ENCODE data around the gene RIMKLA.

The RIMKLA gene

GRCh38 chr1:42358791-42359190, 21.8 kb upstream of the RIMKLA start:
- H3K4me1 ChIP-seq (ENCODE audit: control insufficient read depth, low read length) = peaks cover 6% of the 10 kb centered on the region
- no peaks in the 10 kb centered on the region for H3F3A ChIP-seq (ENCODE audit: control insufficient read depth, insufficient read depth)
- H3K9me2 ChIP-seq (replicated peaks; ENCODE audit: control insufficient read depth, low read length) = no peaks in the 10 kb centered on the region
- no peak for TF ChIP-seq EZH2phosphoT487 (IDR thresholded peaks at IDR 0.05; ENCODE audit: borderline replicate concordance, low read length)
- TF ChIP-seq CTCF (IDR thresholded peaks at IDR 0.05; ENCODE audit: low read depth, low read length, poor library complexity, severe bottlenecking) = no peak
- no peaks in the 10 kb centered on the region for H3K36me3 ChIP-seq (ENCODE audit: control insufficient read depth, low read length)
- no peaks in the 10 kb centered on the region for H3K9me3 ChIP-seq (ENCODE audit: control insufficient read depth, insufficient read depth, low read length)
- H3K27ac ChIP-seq (ENCODE audit: low read depth, low read length) = no peak overlapping the region
- H4K20me1 ChIP-seq (ENCODE audit: control insufficient read depth, insufficient read depth, low read depth, low read length) = no peaks in the 10 kb centered on the region
- H3K27me3 ChIP-seq (ENCODE audit: control insufficient read depth, low read length) = peaks cover 20% of the 10 kb centered on the region
- H3K4me2 ChIP-seq (ENCODE audit: low read length) = no peak overlapping the region; the same call in 1 of the 2 replicates
- H3K4me3 ChIP-seq (ENCODE audit: low read length) = no peak overlapping the region
- H3K79me2 ChIP-seq (ENCODE audit: control insufficient read depth, low read length) = no peaks in the 10 kb centered on the region

- Histone ChIP-seq H3K27ac (ENCODE audit: low read depth, low read length) (no peak overlapping the region), H3K36me3 (ENCODE audit: control insufficient read depth, low read length) (no peaks in the 10 kb centered on the region), H3K4me2 (ENCODE audit: low read length) (no peak overlapping the region), H4K20me1 (ENCODE audit: control insufficient read depth, insufficient read depth, low read depth, low read length) (no peaks in the 10 kb centered on the region), H3K79me2 (ENCODE audit: control insufficient read depth, low read length) (no peaks in the 10 kb centered on the region), H3F3A (ENCODE audit: control insufficient read depth, insufficient read depth) (no peaks in the 10 kb centered on the region), H3K4me1 (ENCODE audit: control insufficient read depth, low read length) (peaks cover 6% of the 10 kb centered on the region), H3K9me2 (replicated peaks; ENCODE audit: control insufficient read depth, low read length) (no peaks in the 10 kb centered on the region), H3K27me3 (ENCODE audit: control insufficient read depth, low read length) (peaks cover 20% of the 10 kb centered on the region), H3K9me3 (ENCODE audit: control insufficient read depth, insufficient read depth, low read length) (no peaks in the 10 kb centered on the region), H3K4me3 (ENCODE audit: low read length) (no peak overlapping the region)
- TF ChIP-seq CTCF (IDR thresholded peaks at IDR 0.05; ENCODE audit: low read depth, low read length, poor library complexity, severe bottlenecking) = no peak
- no peak for TF ChIP-seq EZH2phosphoT487 (IDR thresholded peaks at IDR 0.05; ENCODE audit: borderline replicate concordance, low read length)
Measured at GRCh38 chr1:42359466-42359865, 21.1 kb upstream of the RIMKLA start.

GRCh38 chr1:42364089-42364488, 16.5 kb upstream of the RIMKLA start:
- H3K36me3 ChIP-seq (ENCODE audit: control insufficient read depth, low read length) = no peaks in the 10 kb centered on the region
- H3K4me3 ChIP-seq (ENCODE audit: low read length) = no peak overlapping the region
- no peaks in the 10 kb centered on the region for H3K9me3 ChIP-seq (ENCODE audit: control insufficient read depth, insufficient read depth, low read length)
- no peaks in the 10 kb centered on the region for H3F3A ChIP-seq (ENCODE audit: control insufficient read depth, insufficient read depth)
- H3K27me3 ChIP-seq (ENCODE audit: control insufficient read depth, low read length) = peaks cover 9% of the 10 kb centered on the region; the same call in 1 of the 2 replicates
- H3K4me2 ChIP-seq (ENCODE audit: low read length) = no peak overlapping the region
- H4K20me1 ChIP-seq (ENCODE audit: control insufficient read depth, insufficient read depth, low read depth, low read length) = no peaks in the 10 kb centered on the region
- no peaks in the 10 kb centered on the region; the same call in 1 of the 2 replicates for H3K9me2 ChIP-seq (replicated peaks; ENCODE audit: control insufficient read depth, low read length)
- no peaks in the 10 kb centered on the region; the same call in 1 of the 2 replicates for H3K4me1 ChIP-seq (ENCODE audit: control insufficient read depth, low read length)
- TF ChIP-seq CTCF (IDR thresholded peaks at IDR 0.05; ENCODE audit: low read depth, low read length, poor library complexity, severe bottlenecking) = no peak
- TF ChIP-seq EZH2phosphoT487 (IDR thresholded peaks at IDR 0.05; ENCODE audit: borderline replicate concordance, low read length) = no peak
- H3K27ac ChIP-seq (ENCODE audit: low read depth, low read length) = no peak overlapping the region
- H3K79me2 ChIP-seq (ENCODE audit: control insufficient read depth, low read length) = no peaks in the 10 kb centered on the region
